Uterine smooth muscle cell (primary cell): ENCODE data around the gene CD4. TPM values are rescaled to one million over a fixed set of nuclear protein-coding genes. Genes with fewer than 3 reads are reported as not detected.

Experiments used
- total RNA-seq: library from RNA; depleted of rRNA; stranded (reverse); fragments of >200 nt; gene quantifications from 2 replicates; pipeline ENCODE4 v1.2.3, GENCODE V29; 2014

CD4 gene
- 0.25 TPM in 1 of 2 replicates, not detected in the other for total RNA-seq

DNA sequence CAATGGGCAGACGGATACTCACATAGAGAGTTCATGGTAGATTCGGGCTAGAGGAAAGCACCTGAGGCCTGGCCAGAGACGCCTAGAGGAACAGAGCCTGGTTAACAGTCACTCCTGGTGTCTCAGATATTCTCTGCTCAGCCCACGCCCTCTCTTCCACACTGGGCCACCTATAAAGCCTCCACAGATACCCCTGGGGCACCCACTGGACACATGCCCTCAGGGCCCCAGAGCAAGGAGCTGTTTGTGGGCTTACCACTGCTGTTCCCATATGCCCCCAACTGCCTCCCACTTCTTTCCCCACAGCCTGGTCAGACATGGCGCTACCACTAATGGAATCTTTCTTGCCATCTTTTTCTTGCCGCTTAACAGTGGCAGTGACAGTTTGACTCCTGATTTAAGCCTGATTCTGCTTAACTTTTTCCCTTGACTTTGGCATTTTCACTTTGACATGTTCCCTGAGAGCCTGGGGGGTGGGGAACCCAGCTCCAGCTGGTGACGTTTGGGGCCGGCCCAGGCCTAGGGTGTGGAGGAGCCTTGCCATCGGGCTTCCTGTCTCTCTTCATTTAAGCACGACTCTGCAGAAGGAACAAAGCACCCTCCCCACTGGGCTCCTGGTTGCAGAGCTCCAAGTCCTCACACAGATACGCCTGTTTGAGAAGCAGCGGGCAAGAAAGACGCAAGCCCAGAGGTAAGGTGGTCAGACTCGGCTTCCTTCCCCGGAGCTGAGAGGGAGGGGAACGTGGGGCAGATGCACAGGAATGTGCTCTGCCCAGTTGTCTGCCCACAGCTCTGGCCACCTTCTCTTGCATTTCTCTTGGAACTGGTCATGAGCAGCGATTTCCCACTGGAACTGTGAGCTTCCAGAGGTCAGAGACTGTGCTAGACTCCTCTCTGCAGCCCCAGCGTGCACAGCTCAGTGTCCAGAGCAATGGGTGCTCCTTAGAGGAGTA is at the start of gene CD4:
Gene CD4, plus strand, starts transcription at position 557 of the 953 bp plus-strand sequence. CDS start 10,611 bp downstream, outside the sequence.

DNA sequence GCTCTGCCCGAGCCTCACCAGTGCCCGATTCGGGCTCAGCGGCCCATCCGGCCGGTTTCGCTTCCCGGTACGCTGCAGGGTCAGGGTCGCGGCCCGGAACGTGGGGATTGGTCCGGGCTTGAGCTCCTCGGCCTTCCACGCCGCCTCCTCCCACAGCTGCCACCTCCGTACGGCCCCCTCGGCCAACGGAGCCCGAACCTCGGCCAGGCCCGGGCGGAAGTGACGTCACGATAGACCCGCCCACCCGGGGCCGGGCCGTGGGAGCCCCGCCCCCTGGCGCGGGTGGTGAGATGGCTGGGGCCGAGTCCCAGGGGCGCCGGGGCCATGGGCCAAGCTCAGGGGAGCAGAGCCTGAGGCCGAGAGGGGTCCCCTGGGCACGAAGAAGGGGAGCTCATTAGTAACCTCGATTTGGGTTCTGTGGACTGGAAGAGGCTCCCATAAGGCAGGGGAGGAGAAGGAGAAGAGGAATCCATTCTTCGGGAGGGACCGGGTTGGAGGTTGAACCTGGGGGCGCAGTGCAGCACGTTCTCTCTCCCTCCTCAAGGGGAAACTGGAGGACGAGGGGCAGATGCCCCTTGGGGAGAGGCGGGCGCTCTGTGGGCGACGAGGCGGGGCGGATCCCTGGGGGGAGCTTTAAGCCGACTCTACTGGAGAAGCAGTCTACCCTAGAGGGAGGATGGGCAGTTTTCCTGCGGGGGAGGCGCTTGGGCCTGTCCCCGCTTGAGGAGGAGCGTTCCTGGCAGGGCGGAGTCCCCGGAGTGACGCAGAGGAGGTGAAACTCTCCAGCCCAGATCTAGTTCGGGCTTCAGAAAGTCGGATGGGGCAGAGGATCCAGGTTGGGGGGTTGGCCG is 36.2 kb upstream of the CD4 start, which contains the start of gene MLF2:
Gene MLF2, minus strand, starts transcription at position 221 of the 851 bp plus-strand sequence. CDS start 807 bp downstream, outside the sequence.

DNA sequence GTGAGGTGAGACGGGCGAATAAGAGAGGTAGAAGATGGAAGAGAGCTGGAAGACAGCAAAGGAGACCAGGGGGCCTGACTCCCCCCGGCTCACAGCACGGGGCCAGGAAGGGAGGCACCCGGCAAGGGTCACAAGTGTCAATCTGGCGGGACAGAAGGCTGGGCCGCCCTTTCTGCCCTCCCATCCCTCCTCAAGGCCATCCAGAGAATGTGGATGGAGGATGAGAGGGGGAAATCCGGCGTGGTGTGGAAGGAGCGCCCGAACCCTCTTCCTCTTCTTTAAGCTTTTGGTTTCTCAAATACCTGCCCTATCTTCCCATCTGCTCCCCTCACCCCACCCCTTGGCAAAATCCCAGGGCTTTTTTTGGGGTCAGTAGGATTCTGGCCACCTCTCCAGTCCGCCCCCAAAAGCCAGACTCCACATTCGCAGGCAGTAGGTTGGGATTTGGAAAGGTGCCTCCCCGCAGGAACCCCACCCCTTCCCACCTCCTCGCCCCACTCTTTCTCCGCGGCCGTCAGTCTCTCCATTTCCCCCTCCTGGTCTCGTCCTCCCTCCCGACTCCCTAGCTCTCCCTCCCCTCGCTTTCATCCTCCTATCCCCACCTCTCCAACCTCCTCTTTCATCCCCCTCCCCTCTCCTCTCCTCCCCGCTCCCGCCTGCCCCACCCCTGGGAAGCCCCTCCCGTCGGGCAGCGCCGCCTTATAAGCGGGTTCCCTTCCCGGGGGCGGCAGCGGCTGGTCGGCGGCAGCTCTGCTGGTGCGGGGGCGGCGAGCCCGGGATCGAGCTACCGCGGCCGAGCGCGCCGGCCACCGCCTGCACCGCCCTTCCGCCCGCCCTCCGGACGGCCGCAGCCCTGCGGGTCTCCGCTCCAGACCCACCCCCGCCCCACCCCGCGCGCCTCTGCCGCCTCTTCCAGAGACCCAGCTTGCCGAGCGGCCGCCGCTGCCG is 23.4 kb upstream of the CD4 start, which contains the start of gene PTMS:
Gene PTMS, plus strand, starts transcription at position 730 of the 948 bp plus-strand sequence. CDS start 343 bp downstream, outside the sequence.

DNA sequence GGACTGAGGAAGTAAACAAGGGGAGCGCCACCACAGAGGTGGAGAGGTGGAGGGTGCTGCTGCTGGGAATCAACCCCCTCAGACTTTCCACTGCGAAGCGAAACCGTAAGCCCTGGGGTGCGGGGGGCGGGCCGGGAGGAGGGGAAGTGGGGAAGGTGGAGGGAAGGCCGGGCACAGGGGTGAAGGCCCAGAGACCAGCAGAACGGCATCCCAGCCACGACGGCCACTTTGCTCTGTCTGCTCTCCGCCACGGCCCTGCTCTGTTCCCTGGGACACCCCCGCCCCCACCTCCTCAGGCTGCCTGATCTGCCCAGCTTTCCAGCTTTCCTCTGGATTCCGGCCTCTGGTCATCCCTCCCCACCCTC is 17.0 kb upstream of the CD4 start, which contains the start of gene LAG3:
Gene LAG3, plus strand, starts transcription at position 190 of the 365 bp plus-strand sequence. CDS start 333 bp downstream, outside the sequence.

DNA sequence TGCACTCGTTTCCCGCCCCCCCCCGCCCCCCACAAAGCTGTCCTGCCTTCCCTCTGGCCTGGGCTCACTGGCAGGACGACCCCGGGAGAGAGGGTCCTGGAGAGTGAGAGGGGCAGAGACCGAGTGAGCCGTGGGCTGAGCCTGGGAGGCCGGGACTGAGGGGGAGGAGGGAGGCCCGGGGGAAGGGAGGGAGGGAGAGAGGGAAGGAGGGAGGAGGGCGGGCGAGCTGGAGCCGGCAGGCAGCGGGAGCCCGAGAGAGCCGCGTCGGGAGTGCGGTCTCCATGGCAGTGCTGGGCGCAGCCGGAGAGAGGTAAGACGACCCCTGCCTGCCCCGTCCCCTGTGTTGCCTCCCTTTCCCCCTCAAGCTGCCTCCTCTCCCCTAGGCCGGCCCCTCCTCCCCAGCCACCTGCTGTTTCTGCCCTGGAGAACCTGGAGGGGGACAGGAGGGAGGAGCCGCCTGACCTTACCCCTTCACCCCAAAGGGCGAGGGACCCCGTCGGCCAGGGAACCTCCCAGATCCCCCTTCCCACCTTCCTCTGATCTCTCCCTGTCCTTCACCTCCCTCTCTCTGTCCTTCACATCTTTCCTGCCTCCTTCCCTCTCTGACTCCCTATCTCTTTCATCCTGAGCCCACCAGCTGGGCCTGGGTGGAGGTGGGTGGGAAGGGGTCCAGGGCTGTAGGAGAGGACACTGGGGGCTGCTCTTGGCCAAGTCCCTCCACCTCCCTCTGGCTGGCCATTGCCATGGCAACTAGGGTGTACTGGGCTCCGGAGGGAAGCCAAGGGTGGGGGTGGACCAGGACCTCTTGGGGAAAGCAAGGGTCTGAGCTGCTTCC is 32.5 kb downstream of the CD4 start, which contains the start of gene GPR162:
Gene GPR162, plus strand, starts transcription at position 231 of the 835 bp plus-strand sequence. CDS start 2,078 bp downstream, outside the sequence.

DNA sequence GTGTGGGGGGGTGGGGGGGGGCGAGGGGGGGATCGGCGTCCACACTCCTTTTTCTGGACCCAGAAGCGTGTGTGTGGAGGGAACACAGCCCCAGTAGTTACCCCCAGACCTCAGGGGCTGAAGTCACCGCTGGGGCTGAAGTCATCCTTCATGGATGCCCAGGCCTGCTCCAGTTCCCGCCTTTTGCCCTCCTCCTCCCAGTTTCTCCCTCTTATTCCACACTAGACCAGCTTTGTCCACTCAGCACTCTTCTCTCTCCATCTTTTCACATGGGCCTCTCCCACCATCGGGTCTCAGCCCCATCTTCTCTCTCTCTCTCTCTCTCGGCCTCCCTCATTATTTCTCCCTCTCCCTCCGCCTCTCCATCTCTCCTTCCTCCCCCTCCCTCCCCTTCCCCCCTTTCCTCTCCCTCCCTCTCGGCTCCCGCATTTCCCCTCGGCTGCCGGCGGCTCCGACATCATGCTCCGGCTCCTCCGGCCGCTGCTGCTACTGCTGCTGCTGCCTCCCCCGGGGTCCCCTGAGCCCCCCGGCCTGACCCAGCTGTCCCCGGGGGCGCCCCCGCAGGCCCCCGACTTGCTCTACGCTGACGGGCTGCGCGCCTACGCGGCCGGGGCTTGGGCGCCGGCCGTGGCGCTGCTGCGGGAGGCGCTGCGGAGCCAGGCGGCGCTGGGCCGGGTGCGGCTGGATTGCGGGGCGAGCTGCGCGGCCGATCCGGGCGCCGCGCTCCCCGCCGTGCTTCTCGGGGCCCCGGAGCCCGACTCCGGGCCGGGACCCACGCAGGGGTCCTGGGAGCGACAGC is 38.9 kb downstream of the CD4 start, which contains the start of gene P3H3:
Gene P3H3, plus strand, starts transcription at position 426 of the 799 bp plus-strand sequence. Its CDS starts 34 bp downstream, at position 460.

DNA sequence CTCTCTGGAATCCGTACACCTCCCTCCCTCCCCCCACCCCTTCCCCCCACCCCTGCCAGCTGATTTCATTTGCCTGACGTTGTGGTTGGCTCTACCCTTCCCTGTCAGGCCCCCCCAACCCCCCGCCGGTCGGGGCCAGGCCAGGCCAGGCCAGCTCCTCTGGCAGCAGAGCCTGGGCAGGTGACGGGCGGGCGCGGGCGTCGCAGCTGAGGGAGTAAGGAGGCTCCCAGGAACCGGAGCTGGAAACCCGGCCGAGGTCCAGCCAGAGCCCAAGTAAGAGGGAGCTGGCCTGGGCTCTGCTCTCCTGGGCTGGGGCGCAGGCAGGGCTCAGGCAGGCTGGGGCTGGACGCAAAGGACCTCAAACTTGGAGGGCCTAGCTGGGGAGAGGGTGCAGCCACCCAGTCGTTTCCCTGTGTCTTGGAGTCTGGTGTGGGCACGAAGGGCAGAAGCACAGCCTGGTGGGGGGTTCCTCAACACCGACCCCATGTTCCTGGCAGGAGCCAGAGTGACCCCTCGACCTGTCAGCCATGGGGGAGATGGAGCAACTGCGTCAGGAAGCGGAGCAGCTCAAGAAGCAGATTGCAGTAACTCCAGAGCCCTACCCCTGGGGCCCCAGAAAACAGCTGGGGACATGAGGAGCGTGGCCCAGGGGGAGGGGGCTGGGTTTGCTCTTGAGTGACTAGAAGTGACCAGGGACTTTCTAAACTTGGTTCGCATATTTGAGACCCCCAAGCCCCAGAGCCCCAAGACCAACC is 51.6 kb downstream of the CD4 start, which contains the start of gene GNB3:
Gene GNB3, plus strand, starts transcription at position 165 of the 755 bp plus-strand sequence. Its CDS starts 363 bp downstream, at position 528.

DNA sequence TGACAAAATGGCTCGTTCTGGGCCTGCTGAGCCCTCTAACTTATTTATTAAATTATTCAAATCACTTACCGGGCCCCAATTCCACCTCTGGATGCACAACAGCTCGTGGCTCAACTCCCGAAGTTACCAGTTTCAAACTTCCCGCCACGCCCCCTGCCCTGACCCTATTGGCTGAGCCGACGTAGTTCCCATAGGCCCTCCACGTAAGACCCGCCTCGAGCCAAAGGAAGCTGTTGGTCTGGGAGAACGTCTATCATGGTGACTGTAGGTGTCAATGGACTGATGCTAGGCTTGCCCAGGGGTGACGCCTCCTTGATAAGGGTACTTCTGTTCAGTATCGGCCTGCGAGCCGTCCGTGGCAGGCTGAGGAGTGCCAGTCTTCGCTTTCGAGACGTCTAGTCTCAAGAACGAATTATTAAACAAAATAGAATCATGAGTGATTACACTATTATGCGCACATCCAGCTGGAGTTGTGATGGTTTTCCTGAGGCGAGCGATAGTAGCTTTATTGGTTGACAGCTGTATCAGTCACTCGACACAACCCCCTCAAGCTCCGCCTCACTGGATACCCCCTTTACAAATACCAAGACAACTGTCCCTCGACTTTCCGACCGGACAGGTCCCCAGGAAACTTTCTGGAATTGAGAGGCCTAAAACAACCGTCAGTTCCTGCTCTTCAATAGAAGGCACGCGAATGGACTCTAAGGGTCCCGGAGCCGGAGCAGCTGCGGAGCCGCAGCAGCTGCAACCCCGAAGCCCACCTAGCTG is 62.0 kb downstream of the CD4 start, which contains the start of gene CDCA3:
Gene CDCA3, minus strand, starts transcription at position 134 of the 768 bp plus-strand sequence. CDS start 334 bp downstream, outside the sequence.

DNA sequence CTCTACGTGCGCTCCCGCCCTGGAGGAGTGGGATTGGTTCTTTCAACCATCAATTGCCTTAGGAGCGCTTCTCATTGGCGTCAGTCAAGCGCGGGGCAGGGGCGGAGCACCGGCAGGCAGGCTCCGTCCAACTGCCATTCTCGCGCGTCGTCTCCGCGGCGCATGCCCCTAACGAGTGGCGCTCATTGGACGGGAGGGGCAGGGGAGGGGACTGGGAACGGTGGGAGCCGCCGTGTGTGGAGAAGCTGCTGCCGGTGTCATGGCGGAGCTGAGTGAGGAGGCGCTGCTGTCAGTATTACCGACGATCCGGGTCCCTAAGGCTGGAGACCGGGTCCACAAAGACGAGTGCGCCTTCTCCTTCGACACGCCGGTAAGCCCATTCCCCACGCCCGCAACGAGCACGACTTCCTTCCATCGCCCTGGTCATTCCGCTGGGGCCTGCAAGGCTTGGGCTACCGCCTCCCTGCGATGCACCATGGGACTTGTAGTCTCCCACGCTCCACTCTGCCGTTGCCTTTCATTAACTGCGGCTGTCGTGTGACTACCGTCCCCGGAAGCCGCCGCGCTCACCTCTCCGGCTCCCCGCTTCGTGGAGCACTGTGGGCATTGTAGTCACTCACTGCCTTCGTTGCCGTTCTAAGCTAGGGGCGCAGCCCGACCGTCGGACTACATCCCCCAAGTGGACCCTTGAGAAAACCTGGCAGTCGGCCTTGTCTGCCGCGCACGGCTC is 62.8 kb downstream of the CD4 start, which contains the start of gene USP5:
Gene USP5, plus strand, starts transcription at position 230 of the 730 bp plus-strand sequence. Its CDS starts 30 bp downstream, at position 260.

DNA sequence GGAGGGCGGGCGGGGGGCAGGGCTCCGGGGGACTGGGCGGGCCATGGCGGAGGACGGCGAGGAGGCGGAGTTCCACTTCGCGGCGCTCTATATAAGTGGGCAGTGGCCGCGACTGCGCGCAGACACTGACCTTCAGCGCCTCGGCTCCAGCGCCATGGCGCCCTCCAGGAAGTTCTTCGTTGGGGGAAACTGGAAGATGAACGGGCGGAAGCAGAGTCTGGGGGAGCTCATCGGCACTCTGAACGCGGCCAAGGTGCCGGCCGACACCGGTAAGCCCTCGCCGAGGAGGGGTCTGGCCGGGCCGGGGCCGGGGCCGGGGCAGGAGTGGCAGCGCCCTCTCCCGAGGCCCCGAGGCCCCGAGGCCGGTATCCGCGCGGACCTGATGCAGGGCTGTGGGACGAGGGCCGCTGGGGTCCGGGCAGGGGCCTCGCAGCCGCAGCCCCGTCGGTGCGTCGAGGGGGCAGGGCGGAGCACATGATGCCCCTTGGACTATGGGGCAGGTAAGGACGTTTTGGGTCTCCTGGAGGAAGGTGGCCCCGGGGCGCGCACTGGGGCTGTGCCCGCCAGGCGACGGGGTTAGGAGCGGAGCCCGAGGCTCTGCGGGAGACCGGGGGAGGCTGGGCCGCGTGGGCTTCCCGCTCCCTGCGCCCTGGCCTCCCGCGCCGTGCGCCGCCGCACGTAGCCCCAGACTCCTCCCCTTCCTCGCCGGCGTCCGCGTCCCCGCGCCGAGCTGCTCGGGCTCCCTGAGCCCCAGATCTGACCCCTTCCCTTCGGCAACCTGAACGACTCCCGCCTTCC is 78.3 kb downstream of the CD4 start, which contains the start of gene TPI1:
Gene TPI1, plus strand, starts transcription at position 119 of the 798 bp plus-strand sequence. Its CDS starts 36 bp downstream, at position 155.

Other genes starting within 250 kb of the CD4 start
- 15.0 and 15.1 TPM in 2 replicates for gene IFFO1, start 233.5 kb upstream of the CD4 start, total RNA-seq
- gene NOP2, start 221.2 kb upstream of the CD4 start, total RNA-seq: 25.4 and 29.9 TPM in 2 replicates
- 259 and 264 TPM in 2 replicates for gene CHD4, start 182.1 kb upstream of the CD4 start, total RNA-seq
- 0.12 TPM in 1 of 2 replicates, not detected in the other for gene LPAR5, start 153.6 kb upstream of the CD4 start, total RNA-seq
- gene ACRBP, start 142.1 kb upstream of the CD4 start, total RNA-seq: 0.22 and 0.25 TPM in 2 replicates
- gene ING4, start 126.4 kb upstream of the CD4 start, total RNA-seq: 20.8 and 30.4 TPM in 2 replicates
- gene ZNF384, start 100.2 kb upstream of the CD4 start, total RNA-seq: 10.1 and 10.3 TPM in 2 replicates
- under 0.01 TPM in 1 of 2 replicates, not detected in the other for gene PIANP, start 88.7 kb upstream of the CD4 start, total RNA-seq
- 76.7 and 77.9 TPM in 2 replicates for gene COPS7A, start 65.5 kb upstream of the CD4 start, total RNA-seq
- 131 and 181 TPM in 2 replicates for gene MLF2, start 36.4 kb upstream of the CD4 start, total RNA-seq
- 60.1 and 63.5 TPM in 2 replicates for gene PTMS, start 23.2 kb upstream of the CD4 start, total RNA-seq
- gene LAG3, start 17.0 kb upstream of the CD4 start, total RNA-seq: under 0.01 and 0.11 TPM in 2 replicates
- 5.0 and 6.0 TPM in 2 replicates for gene GPR162, start 32.3 kb downstream of the CD4 start, total RNA-seq
- gene P3H3, start 38.9 kb downstream of the CD4 start, total RNA-seq: 133 and 175 TPM in 2 replicates
- 2.9 and 3.7 TPM in 2 replicates for gene GNB3, start 51.4 kb downstream of the CD4 start, total RNA-seq
- 9.0 and 35.9 TPM in 2 replicates for gene CDCA3, start 61.8 kb downstream of the CD4 start, total RNA-seq
- 94.9 and 147 TPM in 2 replicates for gene USP5, start 62.6 kb downstream of the CD4 start, total RNA-seq
- gene TPI1, start 78.0 kb downstream of the CD4 start, total RNA-seq: 1,238 and 1,525 TPM in 2 replicates
- gene SPSB2, start 83.8 kb downstream of the CD4 start, total RNA-seq: 7.0 and 9.5 TPM in 2 replicates
- gene LRRC23, start 115.3 kb downstream of the CD4 start, total RNA-seq: 8.6 and 14.4 TPM in 2 replicates
- gene ENO2, start 125.1 kb downstream of the CD4 start, total RNA-seq: 29.0 and 38.4 TPM in 2 replicates
- 15.7 and 22.4 TPM in 2 replicates for gene ATN1, start 138.4 kb downstream of the CD4 start, total RNA-seq
- gene RNU7-1, start 154.3 kb downstream of the CD4 start, total RNA-seq: not detected in 2 replicates
- 60.8 and 143 TPM in 2 replicates for gene C12orf57, start 154.5 kb downstream of the CD4 start, total RNA-seq
- gene PTPN6, start 161.8 kb downstream of the CD4 start, total RNA-seq: 0.11 TPM in 1 of 2 replicates, not detected in the other
- 155 and 196 TPM in 2 replicates for gene PHB2, start 181.1 kb downstream of the CD4 start, total RNA-seq
- 43.5 and 72.2 TPM in 2 replicates for gene EMG1, start 181.4 kb downstream of the CD4 start, total RNA-seq
- 7.2 and 7.7 TPM in 2 replicates for gene LPCAT3, start 228.9 kb downstream of the CD4 start, total RNA-seq